Measurements from ENCODE around the gene LSAMP.
A peak's percentile ranks its signal among the peaks of the same experiment; 100 is the strongest.
"Not testable (repeated sequence)": the region's sequence is repeated elsewhere in the genome, so short reads cannot be mapped to it uniquely, and the experiment has no call there.

LSAMP gene

GRCh38 chr3:115835946-115836345 is 609.3 kb downstream of the LSAMP start:
- no peak for DNase-seq (ENCODE audit: low read depth)

- DNase-seq (ENCODE audit: low read depth): peak; percentile 67
Observed at GRCh38 chr3:115834068-115834467, 611.2 kb downstream of the LSAMP start.

GRCh38 chr3:115833074-115833473 is 612.2 kb downstream of the LSAMP start:
- no peak for DNase-seq (ENCODE audit: low read depth)

GRCh38 chr3:115832265-115832664 is 613.0 kb downstream of the LSAMP start:
- no peak for DNase-seq (ENCODE audit: low read depth)

- DNase-seq (ENCODE audit: low read depth): no peak
Observed at GRCh38 chr3:115831864-115832263, 613.4 kb downstream of the LSAMP start.

GRCh38 chr3:115830764-115831395 is 614.4 kb downstream of the LSAMP start:
- DNase-seq (ENCODE audit: low read depth): no peak

GRCh38 chr3:115828401-115828800 is 616.9 kb downstream of the LSAMP start:
- DNase-seq (ENCODE audit: low read depth): no peak

- no peak for DNase-seq (ENCODE audit: low read depth)
Observed at GRCh38 chr3:115827495-115827894, 617.8 kb downstream of the LSAMP start.

GRCh38 chr3:115825046-115825445 is 620.2 kb downstream of the LSAMP start:
- peak; percentile 86 for DNase-seq (ENCODE audit: low read depth)

- DNase-seq (ENCODE audit: low read depth): no peak
Observed at GRCh38 chr3:115823083-115823482, 622.2 kb downstream of the LSAMP start.

GRCh38 chr3:115822579-115822978 is 622.7 kb downstream of the LSAMP start:
- DNase-seq (ENCODE audit: low read depth): no peak

- DNase-seq (ENCODE audit: low read depth): peak; percentile 85
Observed at GRCh38 chr3:115819785-115820384, 625.4 kb downstream of the LSAMP start.

- DNase-seq (ENCODE audit: low read depth): peak; percentile 61
Observed at GRCh38 chr3:115814778-115815380, 630.4 kb downstream of the LSAMP start.

GRCh38 chr3:115814006-115814405 is 631.3 kb downstream of the LSAMP start:
- DNase-seq (ENCODE audit: low read depth): no peak

- no peak for DNase-seq (ENCODE audit: low read depth)
Observed at GRCh38 chr3:115808816-115809215, 636.5 kb downstream of the LSAMP start.

- no peak for DNase-seq (ENCODE audit: low read depth)
Observed at GRCh38 chr3:115808244-115808643, 637.0 kb downstream of the LSAMP start.

GRCh38 chr3:115806501-115806900 is 638.8 kb downstream of the LSAMP start:
- DNase-seq (ENCODE audit: low read depth): peak; percentile 49

- no peak for DNase-seq (ENCODE audit: low read depth)
Observed at GRCh38 chr3:115805520-115805919, 639.8 kb downstream of the LSAMP start.

GRCh38 chr3:115804713-115805119 is 640.6 kb downstream of the LSAMP start:
- peak; percentile 94 for DNase-seq (ENCODE audit: low read depth)

- no peak for DNase-seq (ENCODE audit: low read depth)
Observed at GRCh38 chr3:115804200-115804599, 641.1 kb downstream of the LSAMP start.

GRCh38 chr3:115803661-115804060 is 641.6 kb downstream of the LSAMP start:
- no peak for DNase-seq (ENCODE audit: low read depth)

- peak; percentile 49 for DNase-seq (ENCODE audit: low read depth)
Observed at GRCh38 chr3:115800489-115801075, 644.7 kb downstream of the LSAMP start.

GRCh38 chr3:115800065-115800464 is 645.2 kb downstream of the LSAMP start:
- not testable (repeated sequence) for DNase-seq (ENCODE audit: low read depth)
